Activated naive CD4-positive, alpha-beta T cell treated with anti-CD3 and anti-CD28 coated beads, Interleukin-2, amount 50 U/mL, for 24 hours (primary cell): ENCODE results near the gene STIM1.
"Not testable (repeated sequence)": the region's sequence is repeated elsewhere in the genome, so short reads cannot be mapped to it uniquely, and the experiment has no call there.

Experiments
- H3K27ac Mint-ChIP-seq: one replicate; pipeline ENCODE4 v1.8.0; 2021; ENCODE audit warnings: mild to moderate bottlenecking, mixed read lengths
- H3K27me3 Mint-ChIP-seq: one replicate; pipeline ENCODE4 v1.8.0; 2021; ENCODE audit warnings: mixed read lengths
- H3K36me3 Mint-ChIP-seq: one replicate; pipeline ENCODE4 v1.8.0; 2021; ENCODE audit warnings: mixed read lengths
- H3K4me1 Mint-ChIP-seq: one replicate; pipeline ENCODE4 v1.8.0; 2021; ENCODE audit warnings: mixed read lengths
- H3K4me3 Mint-ChIP-seq: one replicate; pipeline ENCODE4 v1.8.0; 2021; ENCODE audit warnings: mild to moderate bottlenecking, mixed read lengths
- H3K9me3 Mint-ChIP-seq: one replicate; pipeline ENCODE4 v1.8.0; 2021; ENCODE audit warnings: mixed read lengths

Gene STIM1

DNA sequence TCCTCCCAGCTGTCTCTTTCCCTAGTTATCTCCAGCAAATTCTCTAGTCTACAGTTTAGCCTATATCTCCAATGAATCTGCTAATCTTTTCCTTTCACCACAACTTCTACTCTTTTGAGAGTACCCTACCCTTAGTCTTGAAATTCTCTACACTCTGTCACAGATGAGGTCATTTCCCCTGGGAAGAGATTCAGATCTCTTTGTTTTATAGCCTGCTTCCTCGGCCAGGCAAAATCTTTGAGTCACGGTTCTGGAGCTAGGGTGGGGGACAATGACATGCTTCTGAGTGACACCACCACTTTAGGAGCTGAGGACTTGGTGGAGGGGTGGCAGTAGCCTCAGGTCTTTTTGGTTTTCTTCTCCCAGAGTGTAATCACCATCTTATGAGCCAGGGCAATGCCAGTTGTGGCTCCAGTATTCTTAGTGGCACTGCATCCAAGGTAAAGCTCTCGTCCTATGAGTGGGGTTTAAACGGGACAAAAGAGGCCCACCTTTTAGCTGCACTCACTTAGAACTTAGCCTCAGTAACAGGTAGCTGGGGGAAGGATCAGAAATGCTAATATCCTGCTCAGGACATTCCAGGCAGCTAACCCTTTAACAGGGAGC, 140.6 kb downstream of the STIM1 start:
- Mint-ChIP-seq H3K36me3 (peaks cover 33% of the 10 kb centered on the region), H3K27ac (no peak overlapping the region), H3K4me3 (no peak overlapping the region), H3K27me3 (no peaks in the 10 kb centered on the region), H3K4me1 (peaks cover 72% of the 10 kb centered on the region), H3K9me3 (peaks cover 20% of the 10 kb centered on the region)

DNA sequence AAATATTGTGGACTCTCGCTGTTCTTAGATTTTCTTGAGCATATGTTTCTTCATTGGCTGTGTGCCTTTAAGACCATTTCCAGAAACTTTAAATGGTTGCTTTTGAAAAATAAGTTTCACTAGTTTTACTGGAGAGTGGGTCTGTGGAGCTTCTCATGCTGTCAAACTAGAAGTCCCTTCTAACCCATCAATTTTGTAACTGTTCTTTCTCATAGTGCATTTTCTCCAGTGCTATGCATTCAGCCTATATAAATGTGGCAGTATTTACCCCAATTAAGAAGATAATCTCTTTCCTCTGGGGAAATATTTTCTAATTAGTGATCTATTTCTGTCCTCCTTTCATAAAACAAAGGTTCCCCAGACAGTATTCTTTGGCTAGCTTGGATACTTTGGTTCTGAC, 141.2 kb downstream of the STIM1 start:
- Mint-ChIP-seq H3K4me1 (peaks cover 69% of the 10 kb centered on the region), H3K27me3 (no peaks in the 10 kb centered on the region), H3K36me3 (peaks cover 33% of the 10 kb centered on the region), H3K27ac (no peak overlapping the region), H3K9me3 (peaks cover 20% of the 10 kb centered on the region), H3K4me3 (no peak overlapping the region)

DNA sequence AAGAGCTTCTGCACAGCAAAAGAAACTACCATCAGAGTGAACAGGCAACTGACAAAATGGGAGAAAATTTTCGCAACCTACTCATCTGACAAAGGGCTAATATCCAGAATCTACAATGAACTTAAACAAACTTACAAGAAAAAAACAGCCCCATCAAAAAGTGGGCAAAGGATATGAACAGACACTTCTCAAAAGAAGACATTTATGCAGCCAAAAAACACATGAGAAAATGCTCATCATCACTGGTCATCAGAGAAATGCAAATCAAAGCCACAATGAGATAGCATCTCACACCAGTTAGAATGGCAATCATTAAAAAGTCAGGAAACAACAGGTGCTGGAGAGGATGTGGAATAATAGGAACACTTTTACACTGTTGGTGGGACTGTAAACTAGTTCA, 149.3 kb downstream of the STIM1 start:
- H3K27ac Mint-ChIP-seq, H3K4me3 Mint-ChIP-seq, H3K27me3 Mint-ChIP-seq, H3K9me3 Mint-ChIP-seq, H3K36me3 Mint-ChIP-seq: not testable (repeated sequence)
- H3K4me1 Mint-ChIP-seq: peaks cover 25% of the 10 kb centered on the region

DNA sequence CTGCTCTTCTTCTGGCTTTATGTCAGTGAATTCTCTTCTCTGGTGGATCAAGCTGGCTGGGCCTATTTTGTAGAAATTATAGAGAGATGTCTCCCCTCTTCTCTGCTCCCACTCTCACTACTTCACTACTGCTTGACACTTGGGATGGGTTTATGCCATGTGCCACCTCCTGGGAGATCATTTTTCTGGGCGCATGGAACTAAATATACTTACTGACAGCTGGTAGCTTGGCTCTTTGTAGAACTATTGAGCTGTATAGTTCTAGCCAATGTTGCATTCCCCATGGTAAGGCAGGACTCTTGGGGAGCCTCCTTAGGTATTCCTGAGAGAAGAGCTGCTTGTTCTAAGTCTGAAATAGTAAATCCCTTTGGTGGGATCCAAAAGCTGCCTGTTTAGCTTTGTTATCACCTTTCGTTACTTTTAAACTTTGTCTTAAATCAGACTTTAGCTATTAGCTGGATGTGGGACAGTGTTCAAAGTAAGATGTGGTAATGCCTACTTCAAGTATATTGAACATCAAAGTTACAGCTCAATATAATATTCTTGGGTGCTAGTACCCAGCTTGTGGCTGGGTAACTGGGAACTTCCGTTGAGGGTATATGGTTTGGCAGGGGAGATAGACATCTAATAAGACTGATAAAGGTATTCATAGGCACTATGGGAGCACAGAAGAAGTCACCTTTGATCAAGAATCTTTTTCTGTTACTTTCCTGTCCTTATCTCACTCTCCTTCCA, 151.6 kb downstream of the STIM1 start:
- Mint-ChIP-seq H3K9me3 (no peaks in the 10 kb centered on the region), H3K4me1 (peaks cover 39% of the 10 kb centered on the region), H3K27me3 (no peaks in the 10 kb centered on the region), H3K27ac (peak overlapping the region; percentile 46), H3K36me3 (peaks cover 6% of the 10 kb centered on the region), H3K4me3 (no peak overlapping the region)

DNA sequence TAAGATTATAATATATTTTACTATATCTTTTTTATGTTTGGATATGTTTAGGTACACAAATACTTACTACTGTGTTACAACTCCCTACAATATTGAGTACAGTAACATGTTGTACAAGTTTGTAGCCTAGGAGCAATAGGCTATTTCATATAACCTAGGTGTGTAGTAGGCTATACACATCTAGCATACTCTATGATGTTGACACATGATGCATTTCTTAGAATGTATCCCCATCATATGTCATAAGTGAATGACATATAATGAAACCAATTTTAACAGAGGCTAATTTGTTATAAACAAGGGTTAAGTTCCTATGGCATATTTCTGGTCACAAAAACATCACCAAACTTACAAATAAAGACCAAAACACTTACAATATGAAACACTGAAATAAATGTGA, 152.7 kb downstream of the STIM1 start:
- Mint-ChIP-seq H3K27ac (no peak overlapping the region), H3K27me3 (no peaks in the 10 kb centered on the region), H3K36me3 (peaks cover 8% of the 10 kb centered on the region), H3K4me1 (peaks cover 49% of the 10 kb centered on the region), H3K9me3 (no peaks in the 10 kb centered on the region), H3K4me3 (no peak overlapping the region)

DNA sequence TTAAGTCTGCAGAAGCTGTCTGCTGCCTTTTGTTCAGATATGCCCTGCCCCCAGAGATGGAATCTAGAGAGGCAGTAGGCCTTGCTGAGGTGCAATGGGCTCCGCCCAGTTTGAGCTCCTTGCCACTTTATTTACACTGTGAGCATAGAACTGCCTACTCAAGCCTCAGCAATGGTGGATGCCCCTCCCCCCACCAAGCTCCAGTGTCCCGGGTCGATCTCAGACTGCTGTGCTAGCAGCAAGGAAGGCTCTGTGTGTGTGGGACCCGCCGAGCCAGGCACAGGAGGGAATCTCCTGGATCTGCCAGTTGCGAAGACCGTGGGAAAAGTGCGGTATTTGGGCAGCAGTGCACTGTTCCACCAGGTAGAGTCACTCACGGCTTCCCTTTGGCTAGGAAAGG, 161.1 kb downstream of the STIM1 start:
- not testable (repeated sequence) for H3K4me3 Mint-ChIP-seq, H3K9me3 Mint-ChIP-seq, H3K27me3 Mint-ChIP-seq, H3K27ac Mint-ChIP-seq
- H3K4me1 Mint-ChIP-seq: peaks cover 76% of the 10 kb centered on the region
- peaks cover 15% of the 10 kb centered on the region for H3K36me3 Mint-ChIP-seq

DNA sequence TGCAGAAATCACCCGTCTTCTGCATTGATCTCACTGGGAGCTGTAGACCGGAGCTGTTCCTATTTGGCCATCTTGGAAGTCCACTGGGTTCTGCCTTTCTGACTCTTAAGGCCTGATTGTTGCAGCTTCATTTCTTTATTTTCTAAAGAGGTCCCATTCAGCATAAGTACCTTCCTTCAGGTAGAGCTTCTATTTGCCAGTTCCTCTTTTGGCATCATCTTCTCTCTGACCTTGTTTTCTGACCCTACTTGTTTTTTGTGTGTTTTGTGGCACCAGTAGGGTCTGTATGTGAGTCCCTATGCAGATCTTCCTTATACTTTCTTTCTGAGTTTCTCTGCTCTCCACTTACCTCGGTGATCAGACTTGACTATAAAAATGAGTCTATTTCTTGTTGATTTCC, 161.7 kb downstream of the STIM1 start:
- H3K4me1 Mint-ChIP-seq: peaks cover 71% of the 10 kb centered on the region
- peaks cover 15% of the 10 kb centered on the region for H3K36me3 Mint-ChIP-seq
- no peaks in the 10 kb centered on the region for H3K27me3 Mint-ChIP-seq
- H3K9me3 Mint-ChIP-seq: no peaks in the 10 kb centered on the region
- H3K27ac Mint-ChIP-seq: peak overlapping the region; percentile 70
- no peak overlapping the region for H3K4me3 Mint-ChIP-seq

DNA sequence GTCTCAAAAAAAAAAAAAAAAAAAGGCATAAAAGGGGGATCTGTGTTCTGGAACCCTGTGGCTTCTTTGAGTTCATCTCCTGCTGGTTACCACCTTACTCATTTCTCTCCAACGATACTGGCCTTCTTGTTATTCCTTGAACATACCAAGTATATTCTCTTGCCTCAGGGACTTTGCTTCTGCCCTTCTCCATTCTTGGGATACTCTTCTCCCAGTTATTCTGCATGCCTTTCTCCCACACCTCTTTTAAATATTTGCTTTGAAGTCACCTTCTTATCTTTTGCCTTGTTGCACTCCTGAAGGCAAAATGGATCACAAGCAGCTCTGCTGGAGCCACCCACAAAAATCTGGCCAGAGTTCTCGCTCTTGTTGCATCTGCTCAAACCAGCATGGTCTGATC, 163.2 kb downstream of the STIM1 start:
- peaks cover 16% of the 10 kb centered on the region for H3K36me3 Mint-ChIP-seq
- no peak overlapping the region for H3K4me3 Mint-ChIP-seq
- no peaks in the 10 kb centered on the region for H3K9me3 Mint-ChIP-seq
- peak overlapping the region; percentile 83 for H3K27ac Mint-ChIP-seq
- no peaks in the 10 kb centered on the region for H3K27me3 Mint-ChIP-seq
- peaks cover 66% of the 10 kb centered on the region for H3K4me1 Mint-ChIP-seq

DNA sequence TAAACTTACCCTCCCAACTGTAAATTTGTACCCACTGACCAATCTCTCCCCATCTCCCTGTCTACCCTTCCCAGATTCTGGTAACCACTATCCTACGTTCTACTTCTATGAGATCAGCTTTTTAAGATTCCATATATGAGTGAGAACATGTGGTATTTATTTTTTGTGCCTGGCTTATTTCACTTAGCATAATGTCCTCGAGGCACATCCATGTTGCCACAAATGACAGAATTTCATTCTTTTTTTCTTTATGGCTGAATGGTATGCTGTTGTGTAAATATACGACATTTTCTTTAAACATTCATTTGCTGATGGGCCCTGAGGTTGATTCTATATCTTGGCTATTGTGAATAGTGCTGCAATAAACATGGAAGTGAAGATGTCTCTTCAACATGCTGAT, 164.4 kb downstream of the STIM1 start:
- peaks cover 66% of the 10 kb centered on the region for H3K4me1 Mint-ChIP-seq

DNA sequence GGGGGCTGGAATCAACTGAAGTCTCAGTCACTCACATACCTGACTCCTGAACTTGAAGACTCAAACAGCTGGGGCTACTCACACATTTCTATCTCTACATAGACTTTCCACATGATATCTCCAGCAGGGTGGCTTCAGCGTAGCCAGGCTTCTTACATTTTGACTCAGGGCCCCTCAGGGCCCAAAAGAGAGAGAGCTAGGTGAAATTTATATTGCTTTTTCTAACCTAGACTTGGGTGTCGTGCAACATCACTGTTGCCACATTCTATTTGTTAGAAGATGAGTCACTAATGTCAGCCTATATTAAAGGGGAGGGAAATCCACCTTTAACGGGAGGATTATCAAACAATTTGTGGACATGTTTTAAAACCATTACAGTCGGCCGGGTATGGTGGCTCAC, 167.2 kb downstream of the STIM1 start:
- Mint-ChIP-seq H3K27ac (peak overlapping the region; percentile 63), H3K4me1 (peaks cover 44% of the 10 kb centered on the region), H3K9me3 (no peaks in the 10 kb centered on the region), H3K4me3 (no peak overlapping the region), H3K27me3 (no peaks in the 10 kb centered on the region), H3K36me3 (peaks cover 37% of the 10 kb centered on the region)

More for the DNA sequence above, 164.4 kb downstream of the STIM1 start:
- Mint-ChIP-seq H3K36me3 (peaks cover 20% of the 10 kb centered on the region), H3K27me3 (no peaks in the 10 kb centered on the region), H3K4me3 (no peak overlapping the region), H3K9me3 (no peaks in the 10 kb centered on the region), H3K27ac (peak overlapping the region; percentile 31)

DNA sequence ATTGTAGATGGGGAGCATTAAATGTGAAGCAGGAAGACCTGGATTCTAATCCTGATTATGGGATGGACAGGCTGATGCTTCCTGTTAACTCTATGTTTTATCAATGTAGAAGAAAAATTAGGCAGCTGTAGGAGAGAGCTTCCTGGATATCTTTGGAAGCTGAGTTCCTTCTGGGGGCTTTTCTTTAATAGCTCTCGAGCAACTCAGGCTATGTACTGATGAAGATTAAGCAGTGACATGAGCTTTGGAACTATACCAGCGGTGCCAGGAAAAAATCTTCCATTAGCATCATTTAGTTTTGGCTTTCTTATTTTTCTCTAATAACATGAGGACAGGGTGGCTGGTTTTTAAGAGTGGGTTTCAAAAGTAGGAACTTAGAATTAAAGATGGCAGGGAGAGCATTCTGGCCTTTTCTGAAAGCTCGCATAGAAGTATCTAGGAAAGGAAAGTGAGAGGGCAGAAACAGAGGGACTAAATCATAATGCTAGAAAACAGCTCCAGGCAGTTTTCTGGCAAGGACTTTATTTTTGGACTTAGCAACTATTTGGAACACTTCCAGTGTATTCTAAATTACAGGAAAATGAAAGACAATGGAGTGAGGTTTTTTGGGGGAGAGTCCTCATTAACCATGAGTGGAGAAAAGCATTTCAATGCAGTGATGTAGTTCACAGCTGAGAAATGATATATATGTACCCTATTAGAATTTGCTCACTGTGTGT, 169.9 kb downstream of the STIM1 start:
- no peak overlapping the region for H3K4me3 Mint-ChIP-seq
- H3K9me3 Mint-ChIP-seq: no peaks in the 10 kb centered on the region
- peaks cover 35% of the 10 kb centered on the region for H3K36me3 Mint-ChIP-seq
- no peaks in the 10 kb centered on the region for H3K27me3 Mint-ChIP-seq
- H3K4me1 Mint-ChIP-seq: peaks cover 28% of the 10 kb centered on the region
- H3K27ac Mint-ChIP-seq: peak overlapping the region; percentile 67

DNA sequence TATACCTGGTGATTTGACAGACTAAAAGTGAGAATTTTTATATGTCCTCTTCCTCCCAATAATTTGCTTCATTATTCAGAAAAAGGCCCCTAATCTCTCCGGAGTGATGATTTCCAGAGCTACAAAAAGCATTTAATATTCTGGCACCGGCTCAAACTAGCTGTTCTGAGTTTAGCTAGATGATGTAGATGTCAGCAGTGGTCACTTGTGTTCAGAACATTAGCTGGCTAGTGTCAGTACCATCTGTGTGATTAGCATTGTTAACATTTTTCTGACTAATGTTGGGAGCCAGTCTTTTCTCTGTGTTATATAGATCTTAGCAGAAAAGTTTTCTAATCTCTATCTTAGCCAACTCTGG, 170.5 kb downstream of the STIM1 start:
- peaks cover 22% of the 10 kb centered on the region for H3K4me1 Mint-ChIP-seq
- H3K36me3 Mint-ChIP-seq: peaks cover 38% of the 10 kb centered on the region
- H3K4me3 Mint-ChIP-seq: no peak overlapping the region
- H3K9me3 Mint-ChIP-seq: no peaks in the 10 kb centered on the region
- H3K27me3 Mint-ChIP-seq: no peaks in the 10 kb centered on the region
- no peak overlapping the region for H3K27ac Mint-ChIP-seq

DNA sequence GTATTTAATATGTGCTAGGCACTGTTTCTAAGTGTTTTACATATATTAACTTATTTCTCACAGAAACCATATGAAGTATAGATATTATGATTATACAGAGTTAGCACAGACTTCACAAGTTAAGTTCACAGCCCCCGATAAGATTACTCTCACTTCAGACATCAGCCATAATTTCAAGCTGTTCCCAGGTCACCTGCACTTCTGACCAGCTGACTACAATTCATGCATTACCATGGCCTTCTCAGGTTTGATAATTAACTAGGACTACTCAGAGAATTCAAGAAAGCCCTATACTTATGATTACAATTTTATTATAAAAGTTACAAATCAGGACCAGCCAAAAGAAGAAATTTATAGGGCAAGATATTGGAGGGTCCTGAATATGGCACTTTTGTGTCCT, 170.9 kb downstream of the STIM1 start:
- H3K4me3 Mint-ChIP-seq: no peak overlapping the region
- peaks cover 41% of the 10 kb centered on the region for H3K36me3 Mint-ChIP-seq
- no peak overlapping the region for H3K27ac Mint-ChIP-seq
- H3K9me3 Mint-ChIP-seq: no peaks in the 10 kb centered on the region
- H3K27me3 Mint-ChIP-seq: no peaks in the 10 kb centered on the region
- H3K4me1 Mint-ChIP-seq: peaks cover 21% of the 10 kb centered on the region

DNA sequence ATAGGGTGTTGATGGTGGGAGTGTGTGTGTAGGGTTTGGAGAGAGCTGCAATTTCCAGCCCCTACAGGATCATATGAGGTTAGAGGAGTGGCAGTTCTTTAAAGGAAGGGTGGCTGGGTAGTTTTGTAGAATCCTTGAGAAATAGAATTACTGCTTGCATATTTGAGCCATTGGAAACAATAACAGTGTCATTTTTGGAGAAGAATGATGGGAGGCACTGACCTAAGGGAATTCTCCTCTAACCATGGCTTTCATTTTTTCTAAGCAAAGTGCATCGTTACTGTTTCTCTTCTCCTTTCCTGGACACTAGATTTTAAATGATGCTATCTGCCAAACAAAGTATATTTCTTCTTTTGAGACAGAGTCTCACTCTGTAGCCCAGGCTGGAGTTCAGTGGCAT, 172.3 kb downstream of the STIM1 start:
- Mint-ChIP-seq H3K36me3 (peaks cover 47% of the 10 kb centered on the region), H3K27ac (no peak overlapping the region), H3K9me3 (no peaks in the 10 kb centered on the region), H3K27me3 (no peaks in the 10 kb centered on the region), H3K4me1 (peaks cover 18% of the 10 kb centered on the region), H3K4me3 (no peak overlapping the region)

DNA sequence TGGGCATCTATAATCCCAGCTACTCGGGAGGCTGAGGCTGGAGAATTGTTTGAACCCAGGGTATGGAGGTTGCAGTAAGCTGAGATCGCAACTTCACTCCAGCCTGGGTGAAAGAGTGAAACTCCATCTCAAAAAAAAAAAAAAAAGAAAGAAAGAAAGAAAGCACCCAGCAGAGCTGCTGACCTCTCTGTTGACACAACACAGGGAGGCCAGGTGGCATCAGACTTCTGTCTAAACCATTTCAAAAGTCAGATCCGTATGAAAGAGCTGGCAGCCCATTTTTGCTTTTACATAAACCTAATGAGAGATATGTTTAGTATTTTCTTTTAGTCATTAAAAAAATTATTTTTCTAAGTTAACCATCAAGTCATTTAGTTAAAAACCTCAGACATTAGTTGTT, 174.7 kb downstream of the STIM1 start:
- Mint-ChIP-seq H3K4me3 (no peak overlapping the region), H3K4me1 (peaks cover 14% of the 10 kb centered on the region), H3K27me3 (no peaks in the 10 kb centered on the region), H3K36me3 (peaks cover 41% of the 10 kb centered on the region), H3K9me3 (no peaks in the 10 kb centered on the region), H3K27ac (no peak overlapping the region)

DNA sequence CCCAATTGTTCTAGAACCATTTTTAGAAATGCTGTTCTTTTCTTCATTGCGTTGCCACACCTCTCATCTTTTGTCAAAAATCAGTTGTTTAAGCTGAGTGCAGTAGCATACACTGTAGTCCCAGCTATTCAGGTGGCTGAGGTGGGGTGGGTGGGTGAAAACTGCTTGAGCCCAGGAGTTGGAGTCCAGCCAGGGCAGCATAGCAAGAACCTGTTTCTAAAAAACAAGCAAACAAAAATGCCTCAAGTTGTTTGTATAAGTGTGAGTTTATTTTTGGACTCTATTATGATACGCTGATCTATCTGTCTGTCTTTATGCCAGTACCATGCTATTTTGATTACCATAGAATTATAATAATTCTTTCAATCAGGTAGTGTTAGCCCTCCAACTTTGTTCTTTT, 176.6 kb downstream of the STIM1 start:
- Mint-ChIP-seq H3K9me3 (no peaks in the 10 kb centered on the region), H3K36me3 (peaks cover 27% of the 10 kb centered on the region), H3K27me3 (no peaks in the 10 kb centered on the region), H3K4me1 (peaks cover 29% of the 10 kb centered on the region), H3K4me3 (no peak overlapping the region), H3K27ac (no peak overlapping the region)
